ENCODE data around the gene TMEM259.

TMEM259 gene

GRCh38 chr19:984165-984967, 36.6 kb downstream of the TMEM259 start, which contains the start of gene WDR18:
Gene WDR18 (plus strand): TSS chr19:984345. CDS start chr19:984354, 9 bp downstream.
- DNase-seq: peak; percentile 88

GRCh38 chr19:982567-983170, 38.3 kb downstream of the TMEM259 start:
- peak; percentile 54 for DNase-seq

GRCh38 chr19:980133-980998, 40.6 kb downstream of the TMEM259 start:
- no peak for DNase-seq

GRCh38 chr19:979318-979741, 41.6 kb downstream of the TMEM259 start:
- no peak for DNase-seq

GRCh38 chr19:977058-977464, 43.9 kb downstream of the TMEM259 start:
- DNase-seq: no peak

- DNase-seq: no peak
These were observed 44.4 kb downstream of the TMEM259 start for GRCh38 chr19:976476-976875.

GRCh38 chr19:974564-975257, 46.2 kb downstream of the TMEM259 start:
- no peak for DNase-seq

- no peak for DNase-seq
These were observed 47.0 kb downstream of the TMEM259 start for GRCh38 chr19:973726-974563.

GRCh38 chr19:972281-972680, 48.6 kb downstream of the TMEM259 start:
- no peak for DNase-seq

GRCh38 chr19:971795-972194, 49.1 kb downstream of the TMEM259 start:
- no peak for DNase-seq

- DNase-seq: no peak
These were observed 50.2 kb downstream of the TMEM259 start for GRCh38 chr19:970695-971094.

GRCh38 chr19:966485-967088, 54.3 kb downstream of the TMEM259 start:
- DNase-seq: no peak

- DNase-seq: no peak
These were observed 55.9 kb downstream of the TMEM259 start for GRCh38 chr19:964761-965694.

GRCh38 chr19:964116-964520, 56.8 kb downstream of the TMEM259 start:
- no peak for DNase-seq

GRCh38 chr19:963486-963951, 57.4 kb downstream of the TMEM259 start:
- DNase-seq: no peak

GRCh38 chr19:962683-963400, 58.1 kb downstream of the TMEM259 start:
- DNase-seq: no peak

- DNase-seq: peak; percentile 33
These were observed 58.9 kb downstream of the TMEM259 start for GRCh38 chr19:961866-962620.

GRCh38 chr19:960601-960938, 60.4 kb downstream of the TMEM259 start:
- no peak for DNase-seq

Measured in fibroblast of skin of back (primary cell).